ENCODE data around the gene DBN1. TPM values are rescaled to one million over a fixed set of nuclear protein-coding genes. Genes with fewer than 3 reads are reported as not detected.
A peak's percentile ranks its signal among the peaks of the same experiment; 100 is the strongest.
"Not testable (repeated sequence)": the region's sequence is repeated elsewhere in the genome, so short reads cannot be mapped to it uniquely, and the experiment has no call there.

The DBN1 gene
- total RNA-seq, 1 donor from 2014 or later = 27.2 TPM

GRCh38 chr5:177490992-177491391, 17.6 kb upstream of the DBN1 start:
- ATAC-seq = no peak

GRCh38 chr5:177490311-177490991, 17.0 kb upstream of the DBN1 start:
- no peak for ATAC-seq

- no peak for ATAC-seq
Observed at GRCh38 chr5:177489119-177489716, 15.8 kb upstream of the DBN1 start.

- no peak for ATAC-seq
Observed at GRCh38 chr5:177487975-177488374, 14.5 kb upstream of the DBN1 start.

GRCh38 chr5:177487144-177487543, 13.7 kb upstream of the DBN1 start:
- ATAC-seq = no peak

GRCh38 chr5:177486256-177486655, 12.8 kb upstream of the DBN1 start:
- ATAC-seq = no peak

- not testable (repeated sequence) for ATAC-seq
Observed at GRCh38 chr5:177485753-177486152, 12.3 kb upstream of the DBN1 start.

- peak; percentile 5 for ATAC-seq
Observed at GRCh38 chr5:177484902-177485549, 11.6 kb upstream of the DBN1 start.

GRCh38 chr5:177483994-177484901, 10.8 kb upstream of the DBN1 start:
- no peak for ATAC-seq

- ATAC-seq = no peak
Observed at GRCh38 chr5:177483042-177483441, 9.6 kb upstream of the DBN1 start.

GRCh38 chr5:177482359-177482795, 8.9 kb upstream of the DBN1 start:
- ATAC-seq = no peak

- ATAC-seq = no peak
Observed at GRCh38 chr5:177479774-177480173, 6.3 kb upstream of the DBN1 start.

GRCh38 chr5:177478711-177479646, 5.5 kb upstream of the DBN1 start:
- ATAC-seq = peak; percentile 62

GRCh38 chr5:177477701-177478477, 4.5 kb upstream of the DBN1 start:
- no peak for ATAC-seq

GRCh38 chr5:177476531-177477233, 3.2 kb upstream of the DBN1 start:
- peak; percentile 2 for ATAC-seq

- no peak for ATAC-seq
Observed at GRCh38 chr5:177475563-177476427, 2.4 kb upstream of the DBN1 start.

- no peak for ATAC-seq
Observed at GRCh38 chr5:177474846-177475562, 1.6 kb upstream of the DBN1 start.

GRCh38 chr5:177474002-177474476, 605 bp upstream of the DBN1 start:
- no peak for ATAC-seq
